KOPT-K1 (cell line): ENCODE data around the gene ZNF354C.

ENCODE experiments used
- H3K27ac ChIP-seq: fragments of 200-600 bp; sonication (generic); 2 replicates; pipeline ENCODE4 v1.5.1; 2016; ENCODE audit warnings: antibody characterized with exemption, mild to moderate bottlenecking, low read depth, low read length; ENCODE audit not compliant: poor library complexity, severe bottlenecking
- H3K36me3 ChIP-seq: fragments of 200-600 bp; sonication (generic); 2 replicates; pipeline ENCODE4 v1.5.1; 2017; ENCODE audit warnings: antibody characterized with exemption, mild to moderate bottlenecking, low read length, moderate library complexity; ENCODE audit not compliant: insufficient read depth
- H3K9me3 ChIP-seq: fragments of 200-600 bp; sonication (generic); 2 replicates; pipeline ENCODE4 v1.5.1; 2017; ENCODE audit warnings: antibody characterized with exemption, low read length, mild to moderate bottlenecking; ENCODE audit not compliant: insufficient read depth, poor library complexity, severe bottlenecking

Gene ZNF354C

GRCh38 chr5:179060116-179061008, at the start of gene ZNF354C:
TSS of gene ZNF354C (plus strand) at chr5:179060373. CDS start at chr5:179062069, 1,696 bp downstream.
- Histone ChIP-seq H3K27ac (peak within 1 kb of the TSS; percentile 62), H3K36me3 (peaks cover 35% of the 10 kb centered on the region), H3K9me3 (peaks cover 69% of the 10 kb centered on the region)

GRCh38 chr5:179023528-179024189, 36.5 kb upstream of the ZNF354C start, which contains the start of gene ZNF879:
TSS of gene ZNF879 (plus strand) at chr5:179023804. CDS start at chr5:179025005, 1,201 bp downstream.
- H3K36me3 ChIP-seq = no peaks in the 10 kb centered on the region
- peaks cover 43% of the 10 kb centered on the region for H3K9me3 ChIP-seq
- H3K27ac ChIP-seq = no peak within 1 kb of the TSS

- H3K36me3 ChIP-seq = no peaks in the 10 kb centered on the region
- H3K27ac ChIP-seq = no peak overlapping the region
- H3K9me3 ChIP-seq = peaks cover 48% of the 10 kb centered on the region
These were observed 27.1 kb upstream of the ZNF354C start for GRCh38 chr5:179033004-179033580.

- Histone ChIP-seq H3K27ac (no peak overlapping the region), H3K9me3 (peaks cover 21% of the 10 kb centered on the region), H3K36me3 (no peaks in the 10 kb centered on the region)
These were observed 15.4 kb upstream of the ZNF354C start for GRCh38 chr5:179044765-179045164.

DNA sequence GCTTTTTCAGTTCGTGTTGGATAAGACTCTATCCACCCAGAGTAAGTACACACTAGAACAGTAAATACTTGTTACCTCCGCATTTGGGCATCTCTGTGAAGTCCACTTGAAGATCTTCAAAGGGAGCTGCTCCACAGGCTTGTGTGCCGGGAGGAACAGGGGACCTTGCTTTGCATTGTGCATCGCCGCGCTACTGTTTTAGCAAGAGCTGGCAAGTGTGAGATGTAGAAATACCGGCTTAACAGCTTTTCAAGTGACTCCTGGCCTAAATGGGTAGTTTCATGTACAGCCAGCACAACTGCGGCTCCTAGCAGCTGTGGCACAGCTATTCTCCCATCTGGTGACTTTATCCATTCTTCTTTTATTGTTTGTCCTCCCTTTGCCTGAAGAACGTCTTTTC, 8.4 kb upstream of the ZNF354C start:
- peaks cover 28% of the 10 kb centered on the region for H3K9me3 ChIP-seq
- no peak overlapping the region for H3K27ac ChIP-seq
- H3K36me3 ChIP-seq = no peaks in the 10 kb centered on the region

- Histone ChIP-seq H3K36me3 (no peaks in the 10 kb centered on the region), H3K27ac (no peak overlapping the region), H3K9me3 (peaks cover 27% of the 10 kb centered on the region)
These were observed 6.0 kb upstream of the ZNF354C start for GRCh38 chr5:179054036-179054785.

- peaks cover 34% of the 10 kb centered on the region for H3K9me3 ChIP-seq
- no peaks in the 10 kb centered on the region for H3K36me3 ChIP-seq
- H3K27ac ChIP-seq = no peak overlapping the region
These were observed 5.3 kb upstream of the ZNF354C start for GRCh38 chr5:179054876-179055275.

DNA sequence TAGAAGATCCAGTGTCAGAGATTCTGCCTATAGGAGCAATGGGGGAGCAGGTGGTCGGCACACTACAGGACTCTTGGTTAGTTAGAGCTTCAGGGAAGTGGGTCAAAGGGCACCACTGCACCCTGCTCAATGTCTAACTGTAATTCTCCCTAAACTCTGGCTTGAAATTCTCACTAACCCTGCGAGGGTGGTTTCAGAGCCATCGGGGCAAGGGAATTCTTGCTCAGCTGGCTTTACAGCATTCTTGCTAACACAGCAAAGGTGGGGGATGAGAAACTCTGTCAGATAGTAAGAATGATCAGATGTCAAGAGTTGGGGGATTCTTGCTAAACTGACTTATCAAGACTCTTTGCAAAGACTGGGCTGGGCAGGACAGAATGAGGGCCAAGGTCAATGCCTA, 4.7 kb upstream of the ZNF354C start:
- no peaks in the 10 kb centered on the region for H3K36me3 ChIP-seq
- H3K9me3 ChIP-seq = peaks cover 37% of the 10 kb centered on the region
- H3K27ac ChIP-seq = no peak overlapping the region

DNA sequence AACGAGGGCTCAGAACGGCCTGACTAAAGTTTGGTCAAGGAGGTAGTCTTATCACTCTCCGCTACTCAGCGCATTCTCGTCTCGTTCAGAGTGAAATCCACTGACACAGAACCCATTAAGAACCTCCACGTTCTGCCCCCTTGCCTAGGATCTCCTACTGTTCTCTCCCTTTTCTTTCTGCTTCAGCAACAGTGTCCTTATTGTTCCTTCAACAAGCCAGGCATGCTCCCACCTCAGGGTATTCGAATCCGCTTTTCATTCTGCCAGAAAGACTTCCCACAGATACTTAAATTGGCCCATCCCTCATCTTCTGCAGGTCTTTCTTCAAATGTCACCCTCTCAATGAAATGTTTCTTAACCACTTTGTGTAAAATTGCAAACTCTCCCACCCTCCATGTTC, 4.3 kb upstream of the ZNF354C start:
- Histone ChIP-seq H3K36me3 (no peaks in the 10 kb centered on the region), H3K27ac (no peak overlapping the region), H3K9me3 (peaks cover 41% of the 10 kb centered on the region)

DNA sequence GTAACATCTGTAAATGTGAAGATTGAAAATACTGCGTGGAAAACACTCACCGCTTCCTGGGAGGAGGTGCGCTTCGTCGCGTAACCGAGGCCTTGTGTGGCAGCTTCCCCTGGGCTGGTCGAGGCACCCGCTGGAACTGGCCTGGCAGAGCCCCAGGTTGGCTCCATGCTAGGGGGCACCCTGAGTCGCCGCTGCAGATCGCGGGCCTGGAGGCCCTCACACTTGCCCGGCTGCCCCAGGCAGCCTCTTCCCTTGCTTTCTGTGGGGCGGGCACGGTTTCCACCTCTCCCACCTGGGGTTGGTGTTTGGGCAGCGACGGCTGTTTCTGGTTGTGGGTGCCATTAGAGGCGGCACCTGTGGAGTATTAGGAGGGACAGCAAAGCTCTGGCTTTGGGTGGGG, 852 bp downstream of the ZNF354C start:
- Histone ChIP-seq H3K27ac (no peak overlapping the region), H3K9me3 (peaks cover 75% of the 10 kb centered on the region), H3K36me3 (peaks cover 41% of the 10 kb centered on the region)

DNA sequence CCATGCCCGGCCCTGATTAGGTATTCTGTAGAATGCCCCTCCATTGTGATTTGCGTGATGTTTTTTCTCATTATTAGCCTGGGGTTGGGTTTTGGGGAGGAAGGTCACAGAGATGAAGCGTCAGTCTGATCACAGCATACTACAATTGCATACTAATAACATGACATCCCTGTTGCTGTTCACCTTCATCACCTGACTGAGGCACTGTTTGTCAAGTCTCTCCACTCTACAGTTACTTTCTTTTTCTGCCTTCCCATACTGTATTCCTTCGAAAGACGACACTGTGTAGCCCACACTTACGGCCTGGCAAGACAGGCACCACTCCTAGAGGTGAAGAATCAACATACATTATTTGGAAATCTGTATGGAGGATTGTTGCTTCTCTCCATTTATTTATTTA, 5.5 kb downstream of the ZNF354C start:
- peaks cover 87% of the 10 kb centered on the region for H3K9me3 ChIP-seq
- H3K36me3 ChIP-seq = peaks cover 61% of the 10 kb centered on the region

DNA sequence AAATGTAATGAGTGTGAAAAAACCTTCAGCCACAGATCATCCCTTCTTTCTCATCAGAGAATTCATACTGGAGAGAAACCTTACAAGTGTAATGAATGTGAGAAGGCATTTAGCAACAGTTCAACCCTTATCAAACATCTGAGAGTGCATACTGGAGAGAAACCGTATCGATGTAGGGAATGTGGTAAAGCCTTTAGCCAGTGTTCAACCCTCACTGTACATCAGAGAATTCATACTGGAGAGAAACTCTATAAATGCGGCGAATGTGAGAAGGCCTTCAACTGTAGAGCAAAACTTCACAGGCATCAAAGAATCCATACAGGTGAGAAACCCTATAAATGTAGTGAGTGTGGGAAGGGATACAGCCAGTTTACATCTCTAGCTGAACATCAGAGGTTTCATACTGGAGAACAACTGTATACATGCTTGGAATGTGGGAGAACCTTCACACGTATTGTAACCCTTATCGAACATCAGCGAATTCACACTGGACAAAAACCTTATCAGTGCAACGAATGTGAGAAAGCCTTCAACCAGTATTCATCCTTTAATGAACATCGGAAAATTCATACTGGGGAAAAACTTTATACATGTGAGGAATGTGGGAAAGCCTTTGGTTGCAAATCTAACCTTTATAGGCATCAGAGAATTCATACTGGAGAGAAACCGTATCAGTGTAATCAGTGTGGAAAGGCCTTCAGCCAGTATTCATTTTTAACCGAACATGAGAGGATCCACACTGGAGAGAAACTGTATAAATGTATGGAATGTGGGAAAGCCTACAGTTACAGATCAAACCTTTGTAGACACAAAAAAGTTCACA, 19.2 kb downstream of the ZNF354C start:
- peaks cover 52% of the 10 kb centered on the region for H3K36me3 ChIP-seq
- peaks cover 97% of the 10 kb centered on the region for H3K9me3 ChIP-seq
- no peak overlapping the region for H3K27ac ChIP-seq

More for the DNA sequence above, 5.5 kb downstream of the ZNF354C start:
- H3K27ac ChIP-seq = no peak overlapping the region

- no peak overlapping the region for H3K27ac ChIP-seq
- peaks cover 45% of the 10 kb centered on the region for H3K36me3 ChIP-seq
- H3K9me3 ChIP-seq = peaks cover 99% of the 10 kb centered on the region
These were observed 20.6 kb downstream of the ZNF354C start for GRCh38 chr5:179080724-179081123.

GRCh38 chr5:179089502-179089901, 29.3 kb downstream of the ZNF354C start:
- Histone ChIP-seq H3K36me3 (no peaks in the 10 kb centered on the region), H3K27ac (no peak overlapping the region), H3K9me3 (peaks cover 56% of the 10 kb centered on the region)
